Measurements from ENCODE around the gene NPSR1.
A peak's percentile ranks its signal among the peaks of the same experiment; 100 is the strongest.

NPSR1 gene

GRCh38 chr7:34758111-34758601 lies 100.1 kb downstream of the NPSR1 start:
- TF ChIP-seq POLR2A (IDR thresholded peaks at IDR 0.05; ENCODE audit: extremely low read depth, insufficient read length) (no peak), MAX (IDR thresholded peaks at IDR 0.05; ENCODE audit: low read depth, low read length) (no peak), MYC (IDR thresholded peaks at IDR 0.05; ENCODE audit: low read depth, low read length) (no peak), CTCF (IDR thresholded peaks at IDR 0.05; ENCODE audit: low read depth, low read length) (no peak)
- DNase-seq (ENCODE audit: low read depth), result no peak
- no peak overlapping the region for H3K4me3 ChIP-seq (ENCODE audit: low read depth, low read length)

GRCh38 chr7:34759477-34760125 lies 101.6 kb downstream of the NPSR1 start:
- no peak for TF ChIP-seq MYC (IDR thresholded peaks at IDR 0.05; ENCODE audit: low read depth, low read length)
- peak; percentile 69 for TF ChIP-seq CTCF (IDR thresholded peaks at IDR 0.05; ENCODE audit: low read depth, low read length)
- TF ChIP-seq MAX (IDR thresholded peaks at IDR 0.05; ENCODE audit: low read depth, low read length), result no peak
- peak; percentile 51 for DNase-seq (ENCODE audit: low read depth)
- no peak overlapping the region for H3K4me3 ChIP-seq (ENCODE audit: low read depth, low read length)

DNA sequence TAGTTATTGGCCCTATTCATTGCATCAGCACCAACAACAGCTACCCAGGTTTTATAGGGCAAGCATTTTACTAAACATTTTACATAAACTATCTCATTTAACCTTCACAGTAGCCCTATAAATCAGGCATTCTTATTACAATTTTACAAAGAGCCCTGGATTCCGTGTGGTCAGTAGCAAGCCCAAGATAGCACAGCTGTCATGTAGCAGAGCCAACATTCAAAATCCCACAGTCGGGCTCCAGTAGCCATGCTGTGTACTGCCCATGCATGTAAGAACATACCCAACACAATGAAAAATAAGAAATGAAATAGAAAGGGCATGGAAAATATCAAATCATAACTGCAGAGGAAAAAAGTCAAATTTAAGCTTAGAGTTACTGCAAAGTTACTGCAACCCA lies 102.3 kb downstream of the NPSR1 start:
- TF ChIP-seq CTCF (IDR thresholded peaks at IDR 0.05; ENCODE audit: low read depth, low read length) (no peak), POLR2A (IDR thresholded peaks at IDR 0.05; ENCODE audit: extremely low read depth, insufficient read length) (no peak), MAX (IDR thresholded peaks at IDR 0.05; ENCODE audit: low read depth, low read length) (no peak), MYC (IDR thresholded peaks at IDR 0.05; ENCODE audit: low read depth, low read length) (no peak)
- no peak for DNase-seq (ENCODE audit: low read depth)
- H3K4me3 ChIP-seq (ENCODE audit: low read depth, low read length), result no peak overlapping the region

DNA sequence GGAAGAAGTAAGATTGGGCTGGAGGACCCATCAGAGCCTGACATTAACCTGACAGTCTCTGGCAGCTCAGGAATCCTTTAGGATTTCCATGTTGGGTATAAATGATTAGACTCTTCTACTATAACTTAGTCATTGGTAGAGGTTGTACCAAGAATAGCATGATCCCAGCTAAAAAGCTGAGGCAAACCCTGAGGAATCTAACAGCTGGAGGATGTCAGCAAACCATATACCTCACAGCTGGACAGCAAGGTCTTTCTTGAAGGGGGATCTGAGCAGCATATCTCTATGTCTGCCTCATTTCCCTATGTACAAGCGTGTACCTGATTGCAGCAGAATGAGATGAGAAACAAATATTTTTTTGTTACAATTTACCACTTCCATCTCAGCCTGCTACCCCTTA lies 103.2 kb downstream of the NPSR1 start:
- no peak for TF ChIP-seq MAX (IDR thresholded peaks at IDR 0.05; ENCODE audit: low read depth, low read length)
- no peak for TF ChIP-seq CTCF (IDR thresholded peaks at IDR 0.05; ENCODE audit: low read depth, low read length)
- no peak for TF ChIP-seq MYC (IDR thresholded peaks at IDR 0.05; ENCODE audit: low read depth, low read length)
- TF ChIP-seq POLR2A (IDR thresholded peaks at IDR 0.05; ENCODE audit: extremely low read depth, insufficient read length), result no peak

DNA sequence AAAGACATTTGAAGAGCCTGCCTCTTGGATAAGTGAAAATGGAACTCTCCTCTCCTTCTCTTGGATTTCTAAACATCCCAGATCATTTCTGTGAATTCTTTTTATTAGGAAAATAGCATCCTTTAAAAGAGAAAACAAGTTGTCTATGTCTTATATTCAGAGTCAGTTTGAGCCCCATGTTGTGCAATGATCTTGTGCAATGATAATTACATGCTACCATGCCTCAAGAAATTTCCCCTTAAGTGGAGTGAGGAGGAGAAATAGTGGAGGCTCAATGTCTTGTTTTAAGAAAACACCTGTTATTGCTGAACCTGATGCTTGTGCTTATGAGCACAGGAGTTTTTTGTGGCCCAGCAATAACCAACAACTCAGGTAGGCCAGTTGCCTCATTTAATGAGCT lies 103.6 kb downstream of the NPSR1 start:
- TF ChIP-seq MYC (IDR thresholded peaks at IDR 0.05; ENCODE audit: low read depth, low read length), result no peak
- TF ChIP-seq POLR2A (IDR thresholded peaks at IDR 0.05; ENCODE audit: extremely low read depth, insufficient read length), result no peak
- TF ChIP-seq MAX (IDR thresholded peaks at IDR 0.05; ENCODE audit: low read depth, low read length), result no peak
- TF ChIP-seq CTCF (IDR thresholded peaks at IDR 0.05; ENCODE audit: low read depth, low read length), result no peak
- DNase-seq (ENCODE audit: low read depth), result peak; percentile 62
- H3K4me3 ChIP-seq (ENCODE audit: low read depth, low read length), result no peak overlapping the region

More for the DNA sequence above, 103.2 kb downstream of the NPSR1 start:
- no peak for DNase-seq (ENCODE audit: low read depth)
- no peak overlapping the region for H3K4me3 ChIP-seq (ENCODE audit: low read depth, low read length)
